Loucy (cell line): ENCODE measurements around the gene CCDC191.

Experiments
- H2AFZ ChIP-seq: fragments of 200-600 bp; sonication (generic); 2 replicates; pipeline ENCODE4 v1.6.0; 2016; ENCODE audit warnings: antibody characterized with exemption, mild to moderate bottlenecking, low read length, moderate library complexity
- H3F3A ChIP-seq: fragments of 200-600 bp; 2 replicates; pipeline ENCODE4 v1.6.0; 2016; ENCODE audit warnings: antibody characterized with exemption, low read depth, mild to moderate bottlenecking
- H3K27me3 ChIP-seq: fragments of 200-600 bp; sonication (generic); 2 replicates; pipeline ENCODE4 v1.6.1; 2014; ENCODE audit warnings: low read length, mild to moderate bottlenecking; ENCODE audit not compliant: insufficient read depth, poor library complexity, severe bottlenecking
- H3K36me3 ChIP-seq: fragments of 200-600 bp; sonication (generic); 2 replicates; pipeline ENCODE4 v1.6.1; 2016; ENCODE audit warnings: low read length; ENCODE audit not compliant: insufficient read depth
- H3K4me1 ChIP-seq: fragments of 200-600 bp; sonication (generic); 2 replicates; pipeline ENCODE4 v1.5.1; 2014; ENCODE audit warnings: low read length, mild to moderate bottlenecking; ENCODE audit not compliant: insufficient read depth, poor library complexity, severe bottlenecking
- H3K4me2 ChIP-seq: fragments of 200-600 bp; sonication (generic); 2 replicates; pipeline ENCODE4 v1.6.0; 2014; ENCODE audit warnings: antibody characterized with exemption, low read length, low read depth, mild to moderate bottlenecking; ENCODE audit not compliant: poor library complexity, severe bottlenecking
- H3K4me3 ChIP-seq: fragments of 200-600 bp; sonication (generic); 2 replicates; pipeline ENCODE4 v1.5.1; 2014; ENCODE audit warnings: low read length, mild to moderate bottlenecking, mixed read lengths; ENCODE audit not compliant: poor library complexity, severe bottlenecking
- H3K79me2 ChIP-seq: fragments of 200-600 bp; sonication (generic); 2 replicates; pipeline ENCODE4 v1.6.1; 2014; ENCODE audit warnings: low read length; ENCODE audit not compliant: insufficient read depth
- H3K9ac ChIP-seq: fragments of 200-600 bp; sonication (generic); 2 replicates; pipeline ENCODE4 v1.6.0; 2014; ENCODE audit warnings: mild to moderate bottlenecking, low read depth, low read length, moderate library complexity; ENCODE audit not compliant: poor library complexity, severe bottlenecking
- H3K9me2 ChIP-seq: fragments of 200-600 bp; sonication (generic); replicated peaks from 2 replicates; pipeline ENCODE4 v1.6.1; 2016; ENCODE audit warnings: low read depth, low read length, mixed read lengths
- H3K9me3 ChIP-seq: fragments of 200-600 bp; sonication (generic); 2 replicates; pipeline ENCODE4 v1.6.1; 2014; ENCODE audit warnings: mild to moderate bottlenecking, antibody characterized with exemption, low read length, low read depth; ENCODE audit not compliant: insufficient read depth
- H4K20me1 ChIP-seq: fragments of 200-600 bp; sonication (generic); 2 replicates; pipeline ENCODE4 v1.6.0; 2014; ENCODE audit warnings: antibody characterized with exemption, low read length, mild to moderate bottlenecking; ENCODE audit not compliant: insufficient read depth, poor library complexity, severe bottlenecking
- CTCF ChIP-seq: fragments of 200-600 bp; sonication (generic); conservative IDR thresholded peaks from 2 replicates; pipeline ENCODE4 v1.5.1; 2014; ENCODE audit warnings: mild to moderate bottlenecking, antibody characterized with exemption, low read length
- EZH2phosphoT487 ChIP-seq: fragments of 200-600 bp; IDR thresholded peaks from 2 replicates; pipeline ENCODE4 v1.6.1; 2018; ENCODE audit warnings: antibody characterized with exemption, mild to moderate bottlenecking, moderate library complexity, borderline replicate concordance

The CCDC191 gene

DNA sequence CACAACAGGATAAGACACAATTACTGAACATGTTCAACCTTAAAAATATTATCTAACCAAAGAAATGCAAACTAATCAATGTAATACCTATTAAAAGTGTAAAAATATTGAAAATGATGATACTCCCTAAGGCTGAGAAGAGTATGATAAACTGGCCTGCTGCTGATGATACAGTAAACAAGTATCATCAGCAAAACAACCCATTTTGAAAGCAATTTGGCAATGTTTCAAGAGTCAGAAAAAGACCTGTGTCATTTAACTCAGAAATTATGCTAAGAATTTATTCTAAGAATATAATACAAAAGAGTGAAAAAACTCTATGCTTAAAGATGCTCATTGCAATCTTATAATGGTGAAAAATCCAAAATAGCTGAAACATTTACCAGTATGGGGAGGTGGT lies 22.1 kb downstream of the CCDC191 start:
- TF ChIP-seq CTCF (no peak), EZH2phosphoT487 (no peak)
- Histone ChIP-seq H3K9ac (no peak overlapping the region), H4K20me1 (no peaks in the 10 kb centered on the region), H3F3A (no peaks in the 10 kb centered on the region), H3K4me3 (no peak overlapping the region), H3K4me2 (no peak overlapping the region), H3K9me2 (no peaks in the 10 kb centered on the region), H3K9me3 (no peaks in the 10 kb centered on the region), H2AFZ (no peak overlapping the region), H3K27me3 (no peaks in the 10 kb centered on the region), H3K79me2 (no peaks in the 10 kb centered on the region), H3K4me1 (no peaks in the 10 kb centered on the region), H3K36me3 (no peaks in the 10 kb centered on the region)

DNA sequence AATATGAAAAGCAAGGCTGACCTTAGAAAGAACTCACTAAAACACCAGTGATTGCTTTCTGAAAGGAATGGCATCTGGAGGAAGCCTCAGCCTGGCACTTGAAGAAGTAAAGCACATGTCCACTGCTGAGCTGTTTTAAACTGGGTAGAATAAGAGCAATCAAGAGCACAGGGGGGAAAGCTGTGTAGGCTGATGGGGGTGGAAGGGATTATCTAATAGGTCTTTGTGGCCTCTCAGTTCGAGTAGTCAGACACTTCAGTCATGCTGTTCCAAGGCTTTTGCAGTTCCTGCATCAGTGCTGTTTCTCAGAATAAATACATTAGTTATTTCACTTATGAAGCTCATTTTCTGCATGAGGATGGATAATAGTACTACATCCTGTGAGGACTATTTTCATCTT lies 22.6 kb downstream of the CCDC191 start:
- no peaks in the 10 kb centered on the region for H3K36me3 ChIP-seq
- H3K9me2 ChIP-seq: no peaks in the 10 kb centered on the region
- no peak overlapping the region for H2AFZ ChIP-seq
- H3K4me2 ChIP-seq: no peak overlapping the region
- H3K27me3 ChIP-seq: no peaks in the 10 kb centered on the region
- no peaks in the 10 kb centered on the region for H3K9me3 ChIP-seq
- no peaks in the 10 kb centered on the region for H4K20me1 ChIP-seq
- no peaks in the 10 kb centered on the region for H3F3A ChIP-seq
- H3K79me2 ChIP-seq: no peaks in the 10 kb centered on the region
- no peak overlapping the region for H3K4me3 ChIP-seq
- no peaks in the 10 kb centered on the region for H3K4me1 ChIP-seq
- H3K9ac ChIP-seq: no peak overlapping the region
- TF ChIP-seq CTCF: no peak
- TF ChIP-seq EZH2phosphoT487: no peak

DNA sequence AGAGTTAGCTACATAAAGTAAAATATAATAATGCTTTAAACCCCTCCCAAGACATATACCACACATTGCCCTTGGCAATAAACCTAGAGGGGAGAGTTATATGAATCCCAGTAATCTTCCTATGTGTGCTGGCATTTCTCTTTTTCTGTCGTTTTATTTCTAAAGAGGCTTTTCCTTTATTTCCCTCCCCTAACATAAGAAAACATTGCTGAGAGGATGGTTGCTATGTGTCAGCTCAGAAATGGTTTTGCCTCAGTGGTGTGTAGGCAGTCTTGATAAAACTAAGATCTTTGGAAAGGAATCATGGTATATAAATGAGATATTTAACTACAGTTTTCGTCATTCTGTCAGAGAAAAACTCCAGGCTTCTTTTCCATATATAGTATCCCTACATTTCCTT lies 30.0 kb downstream of the CCDC191 start:
- Histone ChIP-seq H4K20me1 (no peaks in the 10 kb centered on the region), H3F3A (no peaks in the 10 kb centered on the region), H3K27me3 (no peaks in the 10 kb centered on the region), H3K4me2 (no peak overlapping the region), H3K9me3 (no peaks in the 10 kb centered on the region), H3K9ac (no peak overlapping the region), H3K4me1 (no peaks in the 10 kb centered on the region), H3K4me3 (no peak overlapping the region), H3K36me3 (no peaks in the 10 kb centered on the region), H3K9me2 (no peaks in the 10 kb centered on the region), H3K79me2 (no peaks in the 10 kb centered on the region), H2AFZ (no peak overlapping the region)
- TF ChIP-seq EZH2phosphoT487 (no peak), CTCF (no peak)
